HL-60 (cell line): Measurements from ENCODE around the gene SAMM50.

ENCODE experiments used
- CTCF ChIP-seq: IDR thresholded peaks from one replicate; pipeline ENCODE4 v1.5.1; 2011; ENCODE audit warnings: low read length, control low read depth, inconsistent platforms; ENCODE audit not compliant: insufficient read depth
- POLR2AphosphoS5 ChIP-seq: IDR thresholded peaks from 2 replicates; pipeline ENCODE4 v1.6.1; 2012; ENCODE audit warnings: low read depth

- TF ChIP-seq CTCF = no peak
- TF ChIP-seq POLR2AphosphoS5 = no peak
Observed at GRCh38 chr22:44004104-44004460, 48.8 kb downstream of the SAMM50 start.
